ENCODE results near the gene RTL9.

DNA sequence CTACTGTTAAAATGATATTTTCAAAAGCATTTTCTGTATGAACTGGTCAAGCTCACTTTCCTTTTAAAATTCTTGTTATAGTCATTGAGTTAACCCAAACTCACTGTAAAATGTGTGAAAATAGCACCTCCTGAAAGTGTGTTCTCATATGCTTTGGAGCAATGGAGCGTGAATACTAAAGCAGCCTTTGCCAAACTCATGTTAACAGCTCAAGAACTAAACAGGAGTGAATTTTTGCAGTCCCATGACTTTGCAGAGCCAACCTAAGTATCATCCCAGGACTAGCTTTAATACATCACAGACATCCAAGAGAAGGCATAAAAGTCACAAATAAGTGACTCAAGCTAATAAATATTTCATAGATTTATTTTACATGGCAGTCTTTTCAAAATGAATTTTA lies 43.1 kb upstream of the RTL9 start:
- TF ChIP-seq, protein P1, sequence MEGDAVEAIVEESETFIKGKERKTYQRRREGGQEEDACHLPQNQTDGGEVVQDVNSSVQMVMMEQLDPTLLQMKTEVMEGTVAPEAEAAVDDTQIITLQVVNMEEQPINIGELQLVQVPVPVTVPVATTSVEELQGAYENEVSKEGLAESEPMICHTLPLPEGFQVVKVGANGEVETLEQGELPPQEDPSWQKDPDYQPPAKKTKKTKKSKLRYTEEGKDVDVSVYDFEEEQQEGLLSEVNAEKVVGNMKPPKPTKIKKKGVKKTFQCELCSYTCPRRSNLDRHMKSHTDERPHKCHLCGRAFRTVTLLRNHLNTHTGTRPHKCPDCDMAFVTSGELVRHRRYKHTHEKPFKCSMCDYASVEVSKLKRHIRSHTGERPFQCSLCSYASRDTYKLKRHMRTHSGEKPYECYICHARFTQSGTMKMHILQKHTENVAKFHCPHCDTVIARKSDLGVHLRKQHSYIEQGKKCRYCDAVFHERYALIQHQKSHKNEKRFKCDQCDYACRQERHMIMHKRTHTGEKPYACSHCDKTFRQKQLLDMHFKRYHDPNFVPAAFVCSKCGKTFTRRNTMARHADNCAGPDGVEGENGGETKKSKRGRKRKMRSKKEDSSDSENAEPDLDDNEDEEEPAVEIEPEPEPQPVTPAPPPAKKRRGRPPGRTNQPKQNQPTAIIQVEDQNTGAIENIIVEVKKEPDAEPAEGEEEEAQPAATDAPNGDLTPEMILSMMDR (IDR thresholded peaks at IDR 0.05) = no peak
- TF ChIP-seq POLR2A (IDR thresholded peaks at IDR 0.05) = no peak

Data from lower leg skin (tissue), 3 donors.